ENCODE results near the gene GSTM4. TPM values are rescaled to one million over a fixed set of nuclear protein-coding genes. Genes with fewer than 3 reads are reported as not detected.

GSTM4 gene
- polyA plus RNA-seq, 1 donor from 2014 or later: 0.71 TPM

- no peak overlapping the region for H3K9ac ChIP-seq (ENCODE audit: low read length)
- H4K20me1 ChIP-seq (ENCODE audit: insufficient read depth): no peaks in the 10 kb centered on the region
Measured at GRCh38 chr1:109622895-109623294, 33.0 kb upstream of the GSTM4 start.

DNA sequence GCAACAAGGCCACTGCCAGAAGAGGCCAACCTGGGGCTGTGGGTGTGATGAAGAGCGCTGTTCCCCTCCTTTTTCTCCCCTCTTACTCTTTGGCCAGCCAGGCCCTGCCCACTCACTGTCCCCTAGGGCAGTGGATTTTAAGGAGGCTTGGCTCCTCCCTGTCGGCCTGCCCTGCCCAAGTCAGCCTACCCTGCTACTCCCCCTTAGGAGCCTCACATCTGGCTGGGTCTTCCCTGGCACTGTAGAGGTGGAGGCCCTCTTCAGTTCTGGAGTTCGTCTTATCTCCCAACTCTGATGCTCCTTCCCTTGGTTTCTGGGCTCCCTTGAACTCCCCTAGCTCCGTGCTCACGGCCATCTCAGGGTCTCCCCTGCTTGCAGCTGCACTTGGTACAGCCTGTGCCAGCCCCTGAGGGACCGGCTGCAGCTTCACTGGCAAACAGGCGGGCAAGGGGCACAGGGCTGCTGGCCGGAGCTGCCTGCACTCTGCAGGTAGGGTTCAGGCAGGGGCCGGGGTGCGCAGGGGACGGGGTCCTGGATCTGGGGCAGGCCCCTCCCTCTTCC, 32.2 kb upstream of the GSTM4 start:
- Histone ChIP-seq H3K9me3 (ENCODE audit: low read length) (no peaks in the 10 kb centered on the region), H3K27ac (ENCODE audit: low read length) (no peak overlapping the region), H3K79me2 (replicated peaks; ENCODE audit: insufficient read depth, low read length) (peaks cover 38% of the 10 kb centered on the region), H3K9me2 (ENCODE audit: insufficient read depth, low read length) (no peaks in the 10 kb centered on the region), H2AFZ (ENCODE audit: low read depth, low read length) (no peak overlapping the region), H4K20me1 (ENCODE audit: insufficient read depth) (no peaks in the 10 kb centered on the region), H3K4me2 (ENCODE audit: low read length) (no peak overlapping the region), H3K4me3 (ENCODE audit: low read length) (peak overlapping the region; percentile 28), H3F3A (ENCODE audit: insufficient read depth, low read length, poor library complexity, severe bottlenecking) (no peaks in the 10 kb centered on the region), H3K9ac (ENCODE audit: low read length) (no peak overlapping the region), H3K27me3 (ENCODE audit: insufficient read depth, low read depth, low read length) (no peaks in the 10 kb centered on the region), H3K36me3 (ENCODE audit: insufficient read depth, low read length) (no peaks in the 10 kb centered on the region)
- TF ChIP-seq MXI1 (conservative IDR thresholded peaks at IDR 0.05; ENCODE audit: poor library complexity, severe bottlenecking): no peak
- no peak for TF ChIP-seq POLR2AphosphoS5 (IDR thresholded peaks at IDR 0.05)
- no peak for TF ChIP-seq RAD21 (conservative IDR thresholded peaks at IDR 0.05)
- TF ChIP-seq EP300 (conservative IDR thresholded peaks at IDR 0.05; ENCODE audit: poor library complexity, severe bottlenecking): no peak
- no peak for TF ChIP-seq TAF1 (IDR thresholded peaks at IDR 0.05; ENCODE audit: low read depth)
- TF ChIP-seq EZH2 (IDR thresholded peaks at IDR 0.05; ENCODE audit: borderline replicate concordance, insufficient read depth, low read length, poor library complexity, severe bottlenecking): no peak
- no peak for TF ChIP-seq REST (IDR thresholded peaks at IDR 0.05; ENCODE audit: borderline replicate concordance)

More at GRCh38 chr1:109622895-109623294, 33.0 kb upstream of the GSTM4 start:
- H3K36me3 ChIP-seq (ENCODE audit: insufficient read depth, low read length): no peaks in the 10 kb centered on the region
- no peak overlapping the region for H3K4me2 ChIP-seq (ENCODE audit: low read length)
- H2AFZ ChIP-seq (ENCODE audit: low read depth, low read length): no peak overlapping the region
- H3K9me3 ChIP-seq (ENCODE audit: low read length): no peaks in the 10 kb centered on the region
- no peaks in the 10 kb centered on the region for H3K27me3 ChIP-seq (ENCODE audit: insufficient read depth, low read depth, low read length)
- peaks cover 38% of the 10 kb centered on the region for H3K79me2 ChIP-seq (replicated peaks; ENCODE audit: insufficient read depth, low read length)
- no peaks in the 10 kb centered on the region for H3F3A ChIP-seq (ENCODE audit: insufficient read depth, low read length, poor library complexity, severe bottlenecking)
- H3K27ac ChIP-seq (ENCODE audit: low read length): no peak overlapping the region
- TF ChIP-seq MXI1 (conservative IDR thresholded peaks at IDR 0.05; ENCODE audit: poor library complexity, severe bottlenecking) (no peak), CTCF (IDR thresholded peaks at IDR 0.05; ENCODE audit: poor library complexity, severe bottlenecking) (no peak), EP300 (conservative IDR thresholded peaks at IDR 0.05; ENCODE audit: poor library complexity, severe bottlenecking) (no peak), REST (IDR thresholded peaks at IDR 0.05; ENCODE audit: borderline replicate concordance) (no peak), RAD21 (conservative IDR thresholded peaks at IDR 0.05) (no peak), POLR2AphosphoS5 (IDR thresholded peaks at IDR 0.05) (no peak), SMC3 (conservative IDR thresholded peaks at IDR 0.05; ENCODE audit: poor library complexity) (no peak), TAF1 (IDR thresholded peaks at IDR 0.05; ENCODE audit: low read depth) (no peak), EZH2 (IDR thresholded peaks at IDR 0.05; ENCODE audit: borderline replicate concordance, insufficient read depth, low read length, poor library complexity, severe bottlenecking) (no peak)
- no peaks in the 10 kb centered on the region for H3K9me2 ChIP-seq (ENCODE audit: insufficient read depth, low read length)
- H3K4me3 ChIP-seq (ENCODE audit: low read length): peak overlapping the region; percentile 66
